Epithelial cell of esophagus (primary cell): ENCODE results near the gene FAR2.

ENCODE experiments used
- DNase-seq: peaks from one replicate; pipeline ENCODE4 v3.0.0; 2010; ENCODE audit warnings: low read depth
- H3K4me3 ChIP-seq: 2 replicates; pipeline ENCODE4 v1.5.1; 2011; ENCODE audit warnings: mild to moderate bottlenecking, low read length, control low read depth
- CTCF ChIP-seq: IDR thresholded peaks from 2 replicates; pipeline ENCODE4 v1.5.1; 2011; ENCODE audit warnings: low read depth, mild to moderate bottlenecking, low read length, control low read depth, inconsistent platforms; ENCODE audit not compliant: insufficient read depth; ENCODE audit errors: missing control alignments

Gene FAR2

GRCh38 chr12:29304388-29304787 is 155.3 kb downstream of the FAR2 start:
- no peak overlapping the region for H3K4me3 ChIP-seq
- no peak for DNase-seq
- no peak for TF ChIP-seq CTCF

- no peak for DNase-seq
- no peak overlapping the region for H3K4me3 ChIP-seq
- no peak for TF ChIP-seq CTCF
Measured at GRCh38 chr12:29306266-29306665, 157.2 kb downstream of the FAR2 start.

GRCh38 chr12:29306682-29307081 is 157.6 kb downstream of the FAR2 start:
- H3K4me3 ChIP-seq: no peak overlapping the region
- no peak for DNase-seq
- TF ChIP-seq CTCF: no peak

- no peak overlapping the region for H3K4me3 ChIP-seq
- peak; percentile 30 for DNase-seq
- peak; percentile 29 for TF ChIP-seq CTCF
Measured at GRCh38 chr12:29309320-29309902, 160.3 kb downstream of the FAR2 start.

GRCh38 chr12:29310899-29311298 is 161.8 kb downstream of the FAR2 start:
- no peak overlapping the region for H3K4me3 ChIP-seq
- DNase-seq: no peak
- TF ChIP-seq CTCF: no peak

- DNase-seq: no peak
- no peak for TF ChIP-seq CTCF
- H3K4me3 ChIP-seq: no peak overlapping the region
Measured at GRCh38 chr12:29314416-29314815, 165.3 kb downstream of the FAR2 start.

GRCh38 chr12:29316752-29317151 is 167.7 kb downstream of the FAR2 start:
- no peak overlapping the region for H3K4me3 ChIP-seq
- no peak for TF ChIP-seq CTCF
- DNase-seq: peak; percentile 13
